Body of pancreas (tissue), 4 donors: ENCODE results near the gene NELFB. TPM values are rescaled to one million over a fixed set of nuclear protein-coding genes. Genes with fewer than 3 reads are reported as not detected.
A peak's percentile ranks its signal among the peaks of the same experiment; 100 is the strongest.

ENCODE experiments used
- ATAC-seq: fragments of 150-250 bp; one replicate; pipeline ENCODE4 v1.9.1; 2016
- DNase-seq, 4 donors: peaks; one replicate each; pipeline ENCODE4 v3.0.0-alpha.2; 2019
- H3K27ac ChIP-seq, 4 donors: fragments of 200-600 bp; sonication (generic); 1 replicate in 3 of 4; 2 replicates in 1 of 4; pipeline versions ENCODE4 v1.5.1 to v1.6.1; 2016 to 2019; ENCODE audit warnings: mild to moderate bottlenecking in 1 of 4, mixed read lengths in 1 of 4, moderate library complexity in 1 of 4
- H3K27me3 ChIP-seq, 2 donors: fragments of 200-600 bp; sonication (generic); one replicate each; pipeline ENCODE4 v1.6.0; 2016; ENCODE audit warnings: mild to moderate bottlenecking in 1 of 2
- H3K36me3 ChIP-seq, 2 donors: fragments of 200-600 bp; sonication (generic); replicated peaks in 1 of 2; 2 replicates each; pipeline ENCODE4 v1.5.1; 2016; ENCODE audit warnings: low read depth in 2 of 2; ENCODE audit not compliant: insufficient read depth in 1 of 2
- H3K4me1 ChIP-seq: fragments of 200-600 bp; sonication (generic); one replicate; pipeline ENCODE4 v1.6.0; 2016
- H3K4me3 ChIP-seq, 2 donors: fragments of 200-600 bp; sonication (generic); 1 replicate in 1 of 2; 2 replicates in 1 of 2; pipeline ENCODE4 v1.5.1; 2016 to 2019
- H3K9me3 ChIP-seq, 3 donors: fragments of 200-600 bp; sonication (generic); 1 replicate in 2 of 3; 2 replicates in 1 of 3; pipeline ENCODE4 v1.5.1; 2016
- CTCF ChIP-seq, 7 experiments: fragments of 450-650 bp in 4 of 7; fragments of 200-600 bp in 3 of 7; sonication (generic) in 3 of 7; IDR thresholded peaks; one replicate each; pipeline ENCODE4 v1.5.1; 2016 to 2019; ENCODE audit warnings: antibody characterized with exemption in 7 of 7
- POLR2A ChIP-seq, 3 donors: fragments of 450-650 bp; IDR thresholded peaks; one replicate each; pipeline ENCODE4 v1.6.1; 2016; ENCODE audit warnings: antibody characterized with exemption in 3 of 3, mild to moderate bottlenecking in 2 of 3
- WGBS, 2 donors: methylation state at CpG; one replicate each; pipeline ENCODE4 v1.1.5; 2017; 5-methylcytosine and 5-hydroxymethylcytosine counted together
- intact Hi-C: fragments of 100-400 bp; cut with DNase I; formaldehyde crosslinking; loops from one replicate; pipeline ENCODE4 v1.15.1; 2023
- total RNA-seq, 2 donors: library from RNA; depleted of rRNA; stranded (reverse); fragments of >200 nt; gene quantifications; one replicate each; pipeline ENCODE4 v1.1.0, GENCODE V29; 2016

NELFB gene
- total RNA-seq, 2 donors from 2014 or later: 31.3 to 34.2 TPM

GRCh38 chr9:137217276-137218211, 37.6 kb upstream of the NELFB start:
- peak; percentile 77 to 85 (median 79) for TF ChIP-seq POLR2A (IDR thresholded peaks at IDR 0.05)
- TF ChIP-seq CTCF (IDR thresholded peaks at IDR 0.05): peak in 4 of 7 experiments; percentile 26 to 41 (median 32)
- Histone ChIP-seq H3K4me1 (peaks cover 47% of the 10 kb centered on the region), H3K36me3 (no peaks in the 10 kb centered on the region), H3K27ac (peak overlapping the region; percentile 79 to 84 (median 82)), H3K9me3 (no peaks in the 10 kb centered on the region), H3K4me3 (peak overlapping the region in 1 of 2 donors; percentile 21), H3K27me3 (no peaks in the 10 kb centered on the region)
- ATAC-seq (peak; percentile 75), DNase-seq (peak; percentile 88 to 94 (median 94))
- 37 to 56% methylated on average over 8 to 36 of the region's 36 CpGs for WGBS, 2 donors
- intact Hi-C loops: no loop called here

GRCh38 chr9:137218212-137218753, 36.8 kb upstream of the NELFB start:
- Histone ChIP-seq H3K4me1 (peaks cover 54% of the 10 kb centered on the region), H3K9me3 (no peaks in the 10 kb centered on the region), H3K36me3 (no peaks in the 10 kb centered on the region), H3K27ac (peak overlapping the region; percentile 79 to 84 (median 82)), H3K27me3 (no peaks in the 10 kb centered on the region), H3K4me3 (peak overlapping the region in 1 of 2 donors; percentile 21)
- WGBS, 2 donors: 49% methylated on average over 30 of the region's 30 CpGs; no CpG with 5 or more reads in 1 of the 2 donors
- ATAC-seq: no peak
- DNase-seq: no peak
- TF ChIP-seq CTCF (IDR thresholded peaks at IDR 0.05) (no peak), POLR2A (IDR thresholded peaks at IDR 0.05) (no peak)
- intact Hi-C loops: no loop called here

- 13 to 31% methylated on average over 3 to 12 of the region's 12 CpGs for WGBS, 2 donors
- DNase-seq: peak; percentile 83 to 92 (median 92)
- Histone ChIP-seq H3K4me3 (no peak overlapping the region), H3K9me3 (no peaks in the 10 kb centered on the region), H3K36me3 (no peaks in the 10 kb centered on the region), H3K27ac (peak overlapping the region; percentile 79 to 84 (median 82)), H3K27me3 (no peaks in the 10 kb centered on the region), H3K4me1 (peaks cover 55% of the 10 kb centered on the region)
- peak; percentile 54 for ATAC-seq
- intact Hi-C loops: no loop called here
- TF ChIP-seq POLR2A (IDR thresholded peaks at IDR 0.05) (peak; percentile 71 to 79 (median 77)), CTCF (IDR thresholded peaks at IDR 0.05) (no peak)
Observed at GRCh38 chr9:137218754-137219271, 36.3 kb upstream of the NELFB start.

GRCh38 chr9:137219757-137220316, 35.3 kb upstream of the NELFB start:
- WGBS, 2 donors: 84 to 86% methylated on average over 5 to 10 of the region's 10 CpGs
- H3K27me3 ChIP-seq: no peaks in the 10 kb centered on the region
- DNase-seq (no peak), ATAC-seq (no peak)
- H3K9me3 ChIP-seq: no peaks in the 10 kb centered on the region
- peak overlapping the region in 2 of 4 donors; percentile 0 to 79 for H3K27ac ChIP-seq
- H3K4me1 ChIP-seq: peaks cover 61% of the 10 kb centered on the region
- TF ChIP-seq POLR2A (IDR thresholded peaks at IDR 0.05): no peak
- TF ChIP-seq CTCF (IDR thresholded peaks at IDR 0.05): no peak
- no peak overlapping the region for H3K4me3 ChIP-seq
- H3K36me3 ChIP-seq: no peaks in the 10 kb centered on the region
- intact Hi-C loops: no loop called here
